PC-9 (cell line): ENCODE data around the gene FOXP1.

Experiments used
- EZH2 ChIP-seq: fragments of 200-600 bp; sonication (generic); IDR thresholded peaks from 2 replicates; pipeline ENCODE4 v1.8.0; 2017; ENCODE audit warnings: antibody characterized with exemption, low read depth
- TF ChIP-seq, protein P1 (sequence below): fragments of 200-600 bp; sonication (generic); conservative IDR thresholded peaks from 2 replicates; pipeline ENCODE4 v1.6.1; 2017; ENCODE audit warnings: mixed run types, antibody characterized with exemption, mild to moderate bottlenecking, moderate library complexity

DNA sequence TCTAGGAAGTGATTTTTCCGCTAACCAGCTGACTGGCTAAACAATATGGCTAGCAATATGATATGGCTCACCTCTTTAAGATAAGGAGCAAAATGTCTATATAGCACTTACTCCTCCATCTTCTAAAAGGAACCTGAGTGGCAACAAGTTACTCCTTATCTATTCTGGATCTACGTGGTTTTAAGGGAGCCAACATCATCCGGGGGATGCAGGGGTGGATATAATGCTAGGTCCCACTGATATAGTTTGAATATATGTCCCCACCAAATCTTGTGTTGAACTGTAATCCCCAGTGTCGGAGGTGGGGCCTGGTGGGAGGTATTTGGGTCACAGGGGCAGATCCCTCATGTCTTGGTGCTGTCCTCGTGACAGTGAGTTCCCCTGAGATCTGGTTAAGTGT lies 500.7 kb downstream of the FOXP1 start:
- TF ChIP-seq EZH2: no peak
- TF ChIP-seq, protein P1, sequence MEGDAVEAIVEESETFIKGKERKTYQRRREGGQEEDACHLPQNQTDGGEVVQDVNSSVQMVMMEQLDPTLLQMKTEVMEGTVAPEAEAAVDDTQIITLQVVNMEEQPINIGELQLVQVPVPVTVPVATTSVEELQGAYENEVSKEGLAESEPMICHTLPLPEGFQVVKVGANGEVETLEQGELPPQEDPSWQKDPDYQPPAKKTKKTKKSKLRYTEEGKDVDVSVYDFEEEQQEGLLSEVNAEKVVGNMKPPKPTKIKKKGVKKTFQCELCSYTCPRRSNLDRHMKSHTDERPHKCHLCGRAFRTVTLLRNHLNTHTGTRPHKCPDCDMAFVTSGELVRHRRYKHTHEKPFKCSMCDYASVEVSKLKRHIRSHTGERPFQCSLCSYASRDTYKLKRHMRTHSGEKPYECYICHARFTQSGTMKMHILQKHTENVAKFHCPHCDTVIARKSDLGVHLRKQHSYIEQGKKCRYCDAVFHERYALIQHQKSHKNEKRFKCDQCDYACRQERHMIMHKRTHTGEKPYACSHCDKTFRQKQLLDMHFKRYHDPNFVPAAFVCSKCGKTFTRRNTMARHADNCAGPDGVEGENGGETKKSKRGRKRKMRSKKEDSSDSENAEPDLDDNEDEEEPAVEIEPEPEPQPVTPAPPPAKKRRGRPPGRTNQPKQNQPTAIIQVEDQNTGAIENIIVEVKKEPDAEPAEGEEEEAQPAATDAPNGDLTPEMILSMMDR: no peak
